H9 (cell line): ENCODE measurements around the gene ARMH1. TPM values are rescaled to one million over a fixed set of nuclear protein-coding genes. Genes with fewer than 3 reads are reported as not detected.
"Not testable (repeated sequence)": the region's sequence is repeated elsewhere in the genome, so short reads cannot be mapped to it uniquely, and the experiment has no call there.

Experiments used
- DNase-seq: peaks from one replicate; pipeline ENCODE4 v3.0.0-alpha.2; 2017
- H2AFZ ChIP-seq: one replicate; pipeline ENCODE4 v1.6.1; 2013; ENCODE audit warnings: mild to moderate bottlenecking, low read length, control low read depth, moderate library complexity
- H2AK5ac ChIP-seq: 2 replicates; pipeline ENCODE4 v1.6.1; 2013; ENCODE audit warnings: low read length, control low read depth, mixed read lengths; ENCODE audit not compliant: insufficient read length
- H2BK120ac ChIP-seq: one replicate; pipeline ENCODE4 v1.6.1; 2013; ENCODE audit warnings: low read depth, mild to moderate bottlenecking, low read length, control low read depth, inconsistent platforms; ENCODE audit not compliant: poor library complexity, severe bottlenecking
- H2BK12ac ChIP-seq: 2 replicates; pipeline ENCODE4 v1.6.1; 2013; ENCODE audit warnings: low read length, control low read depth, mixed read lengths, low read depth; ENCODE audit not compliant: insufficient read length
- H2BK15ac ChIP-seq: 2 replicates; pipeline ENCODE4 v1.6.1; 2013; ENCODE audit warnings: low read depth, low read length, control low read depth
- H2BK20ac ChIP-seq: one replicate; pipeline ENCODE4 v1.6.1; 2013; ENCODE audit warnings: low read depth, mild to moderate bottlenecking, low read length, control low read depth, inconsistent platforms; ENCODE audit not compliant: poor library complexity, severe bottlenecking
- H2BK5ac ChIP-seq: 2 replicates; pipeline ENCODE4 v1.6.1; 2013; ENCODE audit warnings: low read length, control low read depth, mixed read lengths; ENCODE audit not compliant: insufficient read length
- H3K14ac ChIP-seq: 2 replicates; pipeline ENCODE4 v1.6.1; 2013; ENCODE audit warnings: low read length, control low read depth; ENCODE audit not compliant: insufficient read depth
- H3K18ac ChIP-seq: 2 replicates; pipeline ENCODE4 v1.6.1; 2013; ENCODE audit warnings: low read depth, mild to moderate bottlenecking, mixed read lengths, low read length, control low read depth; ENCODE audit not compliant: insufficient read length
- H3K23ac ChIP-seq: 2 replicates; pipeline ENCODE4 v1.6.1; 2013; ENCODE audit warnings: low read length, control low read depth, mixed read lengths, low read depth; ENCODE audit not compliant: insufficient read length
- H3K23me2 ChIP-seq: 2 replicates; pipeline ENCODE4 v1.6.1; 2013; ENCODE audit warnings: low read depth, mild to moderate bottlenecking, mixed read lengths, low read length, control low read depth; ENCODE audit not compliant: insufficient read length, poor library complexity, severe bottlenecking
- H3K27ac ChIP-seq: 2 replicates; pipeline ENCODE4 v1.5.1; 2013; ENCODE audit warnings: low read length, control low read depth, mixed read lengths, low read depth; ENCODE audit not compliant: insufficient read length
- H3K27me3 ChIP-seq: 2 replicates; pipeline ENCODE4 v1.6.1; 2013; ENCODE audit warnings: low read length, control low read depth, inconsistent platforms; ENCODE audit not compliant: insufficient read depth
- H3K4ac ChIP-seq: 2 replicates; pipeline ENCODE4 v1.6.1; 2013; ENCODE audit warnings: low read depth, mild to moderate bottlenecking, control low read depth, inconsistent platforms, low read length, moderate library complexity
- H3K4me1 ChIP-seq: 2 replicates; pipeline ENCODE4 v1.6.1; 2013; ENCODE audit warnings: low read length, control low read depth, inconsistent platforms; ENCODE audit not compliant: insufficient read depth
- H3K4me2 ChIP-seq: 2 replicates; pipeline ENCODE4 v1.6.1; 2013; ENCODE audit warnings: low read length, control low read depth, mixed read lengths; ENCODE audit not compliant: insufficient read length, insufficient read depth
- H3K56ac ChIP-seq: 2 replicates; pipeline ENCODE4 v1.6.1; 2013; ENCODE audit warnings: low read depth, mild to moderate bottlenecking, mixed read lengths, low read length, control low read depth; ENCODE audit not compliant: insufficient read length
- H3K79me1 ChIP-seq: 2 replicates; pipeline ENCODE4 v1.6.1; 2013; ENCODE audit warnings: low read depth, mild to moderate bottlenecking, moderate library complexity, low read length, control low read depth, inconsistent platforms; ENCODE audit not compliant: insufficient read depth, poor library complexity, severe bottlenecking
- H3K79me2 ChIP-seq: 2 replicates; pipeline ENCODE4 v1.6.1; 2013; ENCODE audit warnings: low read length, control low read depth, inconsistent platforms; ENCODE audit not compliant: insufficient read depth
- H3K9ac ChIP-seq: 2 replicates; pipeline ENCODE4 v1.6.1; 2013; ENCODE audit warnings: low read length, control low read depth, mixed read lengths; ENCODE audit not compliant: insufficient read length; ENCODE audit errors: extremely low read depth
- H3K9me3 ChIP-seq: one replicate; pipeline ENCODE4 v1.6.1; 2013; ENCODE audit warnings: low read depth, low read length, inconsistent platforms; ENCODE audit not compliant: control insufficient read depth
- H3T11ph ChIP-seq: one replicate; pipeline ENCODE4 v1.6.1; 2013; ENCODE audit warnings: mild to moderate bottlenecking, low read length, control low read depth, inconsistent platforms
- H4K20me1 ChIP-seq: one replicate; pipeline ENCODE4 v1.6.1; 2013; ENCODE audit not compliant: control insufficient read depth, insufficient read length, insufficient read depth
- H4K5ac ChIP-seq: 2 replicates; pipeline ENCODE4 v1.6.1; 2013; ENCODE audit warnings: low read depth, mild to moderate bottlenecking, mixed read lengths, low read length, control low read depth; ENCODE audit not compliant: insufficient read length
- H4K8ac ChIP-seq: replicated peaks from 2 replicates; pipeline ENCODE4 v1.6.1; 2013; ENCODE audit warnings: low read length, control low read depth, mixed read lengths, low read depth; ENCODE audit not compliant: insufficient read length
- H4K91ac ChIP-seq: 2 replicates; pipeline ENCODE4 v1.6.1; 2013; ENCODE audit warnings: low read depth, mild to moderate bottlenecking, moderate library complexity, mixed read lengths, low read length, control low read depth; ENCODE audit not compliant: insufficient read length
- H3K27ac Mint-ChIP-seq, 3 experiments: 2 replicates in 2 of 3; 3 replicates in 1 of 3; pipeline ENCODE4 v1.8.0; 2020 to 2021; ENCODE audit warnings: mixed read lengths in 3 of 3, mild to moderate bottlenecking in 1 of 3, moderate library complexity in 1 of 3
- H3K27me3 Mint-ChIP-seq: 2 replicates; pipeline ENCODE4 v1.8.0; 2021; ENCODE audit warnings: low read depth, mild to moderate bottlenecking, moderate library complexity, mixed read lengths
- H3K36me3 Mint-ChIP-seq, 3 experiments: 2 replicates in 2 of 3; 3 replicates in 1 of 3; pipeline ENCODE4 v1.8.0; 2020 to 2021; ENCODE audit warnings: low read depth in 3 of 3, mixed read lengths in 3 of 3; ENCODE audit not compliant: insufficient read depth in 1 of 3
- H3K4me1 Mint-ChIP-seq, 2 experiments: 2 replicates each; pipeline ENCODE4 v1.8.0; 2020; ENCODE audit warnings: mixed read lengths in 2 of 2
- H3K4me3 Mint-ChIP-seq, 2 experiments: 2 replicates in 1 of 2; 3 replicates in 1 of 2; pipeline ENCODE4 v1.8.0; 2020 to 2021; ENCODE audit warnings: mild to moderate bottlenecking in 2 of 2, mixed read lengths in 2 of 2, moderate library complexity in 1 of 2
- H3K9me3 Mint-ChIP-seq, 2 experiments: 2 replicates in 1 of 2; 3 replicates in 1 of 2; pipeline ENCODE4 v1.8.0; 2020; ENCODE audit warnings: mild to moderate bottlenecking in 2 of 2, mixed read lengths in 2 of 2, moderate library complexity in 1 of 2
- CTCF ChIP-seq: fragments of 200-600 bp; sonication (generic); conservative IDR thresholded peaks from 3 replicates; pipeline ENCODE4 v1.8.0; 2021; ENCODE audit warnings: antibody characterized with exemption, mild to moderate bottlenecking
- WGBS: extraction: QIAGEN DNeasy Blood & Tissue Kit; methylation state at CpG from one replicate; pipeline ENCODE4 v1.1.7; 2013; ENCODE audit warnings: missing lambda C conversion rate, low lambda C conversion rate, mixed read lengths; ENCODE audit not compliant: insufficient read length; ENCODE audit errors: extremely low coverage; 5-methylcytosine and 5-hydroxymethylcytosine counted together
- total RNA-seq: library from RNA; stranded (reverse); gene quantifications from 2 replicates; pipeline ENCODE4 v1.2.1, GENCODE V29; 2021

Gene ARMH1
- total RNA-seq, 1 experiment from 2014 or later, result 1.0 TPM

GRCh38 chr1:44698138-44698537 lies 23.6 kb downstream of the ARMH1 start:
- Histone ChIP-seq H3K23me2 (no peaks in the 10 kb centered on the region), H3K27ac (no peak overlapping the region), H3K23ac (no peak overlapping the region), H3K4me2 (no peak overlapping the region), H4K20me1 (no peaks in the 10 kb centered on the region), H3T11ph (no peak overlapping the region), H3K79me1 (no peaks in the 10 kb centered on the region), H3K9ac (no peak overlapping the region), H4K5ac (no peak overlapping the region), H2AK5ac (no peak overlapping the region), H3K18ac (no peak overlapping the region), H3K9me3 (no peaks in the 10 kb centered on the region), H3K4ac (no peak overlapping the region), H3K27me3 (no peaks in the 10 kb centered on the region), H2BK20ac (no peak overlapping the region), H2BK120ac (no peak overlapping the region), H3K56ac (no peak overlapping the region), H2BK15ac (no peak overlapping the region), H3K14ac (no peak overlapping the region), H2AFZ (no peak overlapping the region), H4K8ac (no peak overlapping the region), H2BK12ac (no peak overlapping the region), H3K4me1 (no peaks in the 10 kb centered on the region), H4K91ac (no peak overlapping the region), H2BK5ac (no peak overlapping the region), H3K79me2 (no peaks in the 10 kb centered on the region)
- Mint-ChIP-seq H3K36me3 (no peaks in the 10 kb centered on the region), H3K9me3 (no peaks in the 10 kb centered on the region), H3K27me3 (peaks cover 5% of the 10 kb centered on the region), H3K4me1 (peaks cover 0 to 9% of the 10 kb centered on the region in 2 experiments; a peak in 2 of 4 replicates), H3K4me3 (no peak overlapping the region), H3K27ac (no peak overlapping the region)
- no peak for DNase-seq
- no CpG with 5 or more reads among the region's 3 CpGs for WGBS
- no peak for TF ChIP-seq CTCF

- not testable (repeated sequence) for H4K8ac ChIP-seq, H3K27ac Mint-ChIP-seq, H2BK20ac ChIP-seq, H2BK5ac ChIP-seq, H3K4me1 ChIP-seq, H3K79me2 ChIP-seq, H3K56ac ChIP-seq, H2BK12ac ChIP-seq, H3T11ph ChIP-seq, H3K9me3 ChIP-seq, H2AK5ac ChIP-seq, H3K4me1 Mint-ChIP-seq, H2AFZ ChIP-seq, H3K4me3 Mint-ChIP-seq, H3K23me2 ChIP-seq, H3K27me3 Mint-ChIP-seq, H3K4ac ChIP-seq, H3K4me2 ChIP-seq, H3K14ac ChIP-seq, H3K23ac ChIP-seq, H3K27me3 ChIP-seq, H3K18ac ChIP-seq, H2BK120ac ChIP-seq, H4K20me1 ChIP-seq, H3K79me1 ChIP-seq, H4K5ac ChIP-seq, H3K36me3 Mint-ChIP-seq, H3K27ac ChIP-seq, H3K9me3 Mint-ChIP-seq, H4K91ac ChIP-seq, H3K9ac ChIP-seq, DNase-seq, H2BK15ac ChIP-seq
- WGBS, result no CpG with 5 or more reads among the region's 9 CpGs
These were observed 24.9 kb downstream of the ARMH1 start for GRCh38 chr1:44699375-44699774.
